HG02759 (cell line): ENCODE results near the gene ZNF829.

Experiments used
- ATAC-seq: cut with Tn5 transposase; IDR thresholded peaks from one replicate; pipeline ENCODE4 v1.9.1; 2021; ENCODE audit warnings: mild to moderate bottlenecking, moderate library complexity; ENCODE audit not compliant: unreplicated experiment

Gene ZNF829

GRCh38 chr19:36915992-36916830 is at the start of gene ZNF829, which contains the start of gene ZNF568:
ZNF829 (minus strand) TSS chr19:36916291; CDS start chr19:36915167, 1,124 bp downstream.
ZNF568 (plus strand) TSS chr19:36916332; CDS start chr19:36922771, 6,439 bp downstream.
- ATAC-seq = peak; percentile 97

DNA sequence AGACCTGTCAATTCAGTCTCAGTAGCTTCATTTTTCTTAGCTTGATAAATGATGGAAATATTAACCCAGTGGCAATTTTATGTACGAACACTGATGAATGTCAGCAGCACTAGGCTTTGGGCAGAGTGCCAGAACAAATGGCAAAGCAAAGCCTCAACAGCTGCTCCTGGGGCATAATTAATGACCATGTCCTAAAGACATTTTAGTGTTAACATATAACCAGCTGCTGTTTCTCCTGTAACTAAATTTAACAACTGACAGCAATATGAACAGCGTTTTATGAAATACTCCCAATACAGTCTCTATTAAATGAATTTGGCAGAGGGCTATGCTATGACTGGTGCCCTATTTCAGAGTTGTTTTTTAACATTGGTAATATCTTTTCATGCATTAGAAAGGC is 47.2 kb upstream of the ZNF829 start:
- no peak for ATAC-seq

- no peak for ATAC-seq
Measured at GRCh38 chr19:36962346-36962745, 46.3 kb upstream of the ZNF829 start.

- ATAC-seq = no peak
Measured at GRCh38 chr19:36950335-36951119, 34.4 kb upstream of the ZNF829 start.

DNA sequence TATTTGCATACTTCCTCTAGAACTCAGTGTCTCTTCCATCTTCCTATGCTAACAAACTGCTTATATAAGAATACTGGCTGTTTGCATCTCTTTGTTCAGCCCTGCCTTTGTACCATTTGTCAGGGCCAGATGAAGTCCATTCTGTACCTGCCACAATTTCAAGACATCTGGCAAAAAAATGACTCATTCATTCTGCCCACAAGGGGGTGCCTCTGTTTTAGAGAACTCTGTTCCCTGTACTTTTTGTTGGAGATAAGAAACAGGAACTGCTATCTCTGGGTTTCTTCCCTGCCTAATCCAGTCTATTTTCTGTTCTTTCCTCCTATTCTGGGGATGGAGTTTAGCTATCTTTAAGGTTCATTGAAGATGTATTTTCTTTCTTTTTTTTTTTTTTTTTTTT is 23.1 kb upstream of the ZNF829 start:
- no peak for ATAC-seq

- no peak for ATAC-seq
Measured at GRCh38 chr19:36931684-36932083, 15.6 kb upstream of the ZNF829 start.

DNA sequence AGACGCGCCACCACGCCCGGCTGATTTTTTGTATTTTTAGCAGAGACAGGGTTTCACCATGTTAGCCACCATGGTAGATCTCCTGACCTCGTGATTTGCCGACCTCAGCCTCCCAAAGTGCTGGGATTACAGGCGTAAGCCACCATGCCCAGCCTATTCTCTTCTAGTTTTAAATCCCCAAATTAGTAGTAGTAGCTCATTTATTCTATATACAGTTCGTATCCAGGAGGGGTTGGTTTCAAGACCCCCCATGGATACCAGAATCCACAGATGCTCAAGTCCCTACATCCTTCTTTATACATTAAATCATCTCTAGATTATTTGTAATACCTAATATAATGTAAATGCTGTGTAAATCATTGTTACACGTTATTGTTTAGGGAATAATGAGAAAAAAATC is 2.0 kb upstream of the ZNF829 start:
- ATAC-seq = no peak

- ATAC-seq = no peak
Measured at GRCh38 chr19:36916991-36917390, 900 bp upstream of the ZNF829 start.

GRCh38 chr19:36898422-36898821 is 17.7 kb downstream of the ZNF829 start:
- no peak for ATAC-seq

DNA sequence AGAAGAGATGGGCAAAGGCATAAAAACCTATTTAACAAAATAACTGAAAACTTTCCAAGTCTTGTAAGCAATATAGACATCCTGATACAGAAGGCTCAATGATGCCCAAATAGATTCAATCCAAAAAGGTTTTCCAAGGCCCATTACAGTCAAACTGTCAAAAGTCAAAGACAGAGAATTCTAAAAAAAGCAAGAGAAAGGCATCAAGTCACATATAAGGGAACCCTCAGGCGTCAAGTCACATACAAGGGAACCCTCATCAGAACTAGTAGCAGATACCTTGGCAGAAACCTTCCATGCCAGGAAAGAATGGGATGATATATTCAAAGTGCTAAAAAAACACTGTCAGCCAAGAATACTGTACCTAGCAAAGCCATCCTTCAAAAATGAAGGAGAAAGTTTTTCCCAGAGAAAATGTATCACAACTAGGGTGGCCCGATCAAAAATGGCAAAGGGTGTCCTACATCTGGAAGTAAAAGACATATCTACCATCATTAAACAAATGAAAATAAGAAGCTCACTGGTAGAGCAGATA is 21.2 kb downstream of the ZNF829 start:
- no peak for ATAC-seq

GRCh38 chr19:36891768-36892357 is 24.2 kb downstream of the ZNF829 start:
- no peak for ATAC-seq

DNA sequence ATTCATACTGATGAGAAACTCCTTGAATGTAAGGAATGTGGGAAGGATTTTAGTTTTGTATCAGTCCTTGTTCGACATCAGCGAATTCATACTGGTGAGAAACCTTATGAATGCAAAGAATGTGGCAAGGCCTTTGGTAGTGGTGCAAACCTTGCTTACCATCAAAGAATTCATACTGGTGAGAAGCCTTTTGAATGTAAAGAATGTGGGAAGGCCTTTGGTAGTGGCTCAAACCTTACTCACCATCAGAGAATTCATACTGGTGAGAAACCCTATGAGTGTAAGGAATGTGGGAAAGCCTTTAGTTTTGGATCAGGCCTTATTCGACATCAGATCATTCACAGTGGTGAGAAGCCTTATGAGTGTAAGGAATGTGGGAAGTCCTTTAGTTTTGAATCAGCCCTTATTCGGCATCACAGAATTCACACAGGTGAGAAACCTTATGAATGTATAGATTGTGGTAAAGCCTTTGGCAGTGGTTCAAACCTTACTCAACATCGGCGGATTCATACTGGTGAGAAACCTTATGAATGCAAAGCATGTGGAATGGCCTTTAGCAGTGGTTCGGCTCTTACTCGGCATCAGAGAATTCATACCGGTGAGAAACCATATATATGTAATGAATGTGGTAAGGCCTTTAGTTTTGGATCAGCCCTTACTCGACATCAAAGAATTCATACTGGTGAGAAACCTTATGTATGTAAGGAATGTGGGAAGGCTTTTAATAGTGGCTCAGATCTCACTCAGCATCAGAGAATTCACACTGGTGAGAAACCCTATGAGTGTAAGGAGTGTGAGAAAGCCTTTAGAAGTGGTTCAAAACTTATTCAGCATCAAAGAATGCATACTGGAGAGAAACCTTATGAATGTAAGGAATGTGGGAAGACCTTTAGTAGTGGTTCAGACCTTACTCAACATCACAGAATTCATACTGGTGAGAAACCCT is 38.8 kb downstream of the ZNF829 start:
- ATAC-seq = no peak

DNA sequence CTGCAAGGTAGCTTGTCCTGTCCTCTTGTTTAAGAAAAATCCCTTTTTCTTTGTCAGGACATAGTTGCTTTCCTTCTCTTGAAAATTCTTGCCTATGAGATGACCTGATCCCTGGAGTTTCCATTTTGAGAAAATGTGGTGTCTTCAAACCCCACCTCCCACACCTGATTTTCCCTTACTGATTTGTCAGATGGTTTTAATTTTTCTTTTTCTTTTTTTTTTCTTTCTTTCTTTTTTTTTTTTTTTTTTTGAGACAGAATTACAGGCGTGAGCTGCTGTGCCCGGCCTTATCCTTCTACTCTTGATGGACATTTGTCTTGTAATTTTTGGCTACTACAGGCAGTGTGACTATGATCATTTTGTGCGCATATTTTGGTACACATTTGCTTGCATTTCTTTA is 64.2 kb downstream of the ZNF829 start:
- ATAC-seq = no peak

GRCh38 chr19:36850559-36851442 is 65.3 kb downstream of the ZNF829 start, which contains the start of gene ZNF345:
ZNF345 (plus strand) TSS chr19:36850876; CDS start chr19:36876831, 25,955 bp downstream.
- peak; percentile 84 for ATAC-seq

- ATAC-seq = peak; percentile 89
Measured at GRCh38 chr19:36849701-36850558, 66.2 kb downstream of the ZNF829 start.

- no peak for ATAC-seq
Measured at GRCh38 chr19:36847968-36848367, 68.1 kb downstream of the ZNF829 start.

- no peak for ATAC-seq
Measured at GRCh38 chr19:36838784-36839324, 77.2 kb downstream of the ZNF829 start.
